ENCODE results near the gene DLL1.

GRCh38 chr6:170273681-170274080 is 17.2 kb downstream of the DLL1 start:
- TF ChIP-seq CTCF (IDR thresholded peaks at IDR 0.05) (no peak), POLR2A (IDR thresholded peaks at IDR 0.05) (no peak), POLR2AphosphoS5 (IDR thresholded peaks at IDR 0.05) (no peak)

All from sigmoid colon (tissue), 4 donors.